AG04449 (cell line): ENCODE measurements around the gene ERFE.
"Not testable (repeated sequence)": the region's sequence is repeated elsewhere in the genome, so short reads cannot be mapped to it uniquely, and the experiment has no call there.

Source experiments
- CTCF ChIA-PET: fragments of 350-600 bp; formaldehyde crosslinking; extraction: SDS; loops from one replicate; lab custom pipeline; 2021; ENCODE audit warnings: antibody characterized with exemption; lab: Yijun Ruan, JAX
- POLR2A ChIA-PET: fragments of 400-600, 350-600 bp; formaldehyde crosslinking; extraction: SDS; loops from one replicate; lab custom pipeline; 2020; ENCODE audit warnings: antibody characterized with exemption, inconsistent platforms; lab: Yijun Ruan, JAX
- DNase-seq: peaks from one replicate; pipeline ENCODE4 v3.0.0-alpha.2; 2010; ENCODE audit warnings: low read depth, low spot score
- H3K4me3 ChIP-seq: 2 replicates; pipeline ENCODE4 v1.5.1; 2011; ENCODE audit warnings: low read depth, mild to moderate bottlenecking, control low read depth, low read length
- TF ChIP-seq, protein P1 (sequence below): IDR thresholded peaks from one replicate; pipeline ENCODE4 v1.5.1; 2011; ENCODE audit warnings: mild to moderate bottlenecking, moderate library complexity, low read length, control low read depth, inconsistent platforms; ENCODE audit not compliant: insufficient read depth; ENCODE audit errors: missing control alignments

Gene ERFE, protein sequence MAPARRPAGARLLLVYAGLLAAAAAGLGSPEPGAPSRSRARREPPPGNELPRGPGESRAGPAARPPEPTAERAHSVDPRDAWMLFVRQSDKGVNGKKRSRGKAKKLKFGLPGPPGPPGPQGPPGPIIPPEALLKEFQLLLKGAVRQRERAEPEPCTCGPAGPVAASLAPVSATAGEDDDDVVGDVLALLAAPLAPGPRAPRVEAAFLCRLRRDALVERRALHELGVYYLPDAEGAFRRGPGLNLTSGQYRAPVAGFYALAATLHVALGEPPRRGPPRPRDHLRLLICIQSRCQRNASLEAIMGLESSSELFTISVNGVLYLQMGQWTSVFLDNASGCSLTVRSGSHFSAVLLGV

DNA sequence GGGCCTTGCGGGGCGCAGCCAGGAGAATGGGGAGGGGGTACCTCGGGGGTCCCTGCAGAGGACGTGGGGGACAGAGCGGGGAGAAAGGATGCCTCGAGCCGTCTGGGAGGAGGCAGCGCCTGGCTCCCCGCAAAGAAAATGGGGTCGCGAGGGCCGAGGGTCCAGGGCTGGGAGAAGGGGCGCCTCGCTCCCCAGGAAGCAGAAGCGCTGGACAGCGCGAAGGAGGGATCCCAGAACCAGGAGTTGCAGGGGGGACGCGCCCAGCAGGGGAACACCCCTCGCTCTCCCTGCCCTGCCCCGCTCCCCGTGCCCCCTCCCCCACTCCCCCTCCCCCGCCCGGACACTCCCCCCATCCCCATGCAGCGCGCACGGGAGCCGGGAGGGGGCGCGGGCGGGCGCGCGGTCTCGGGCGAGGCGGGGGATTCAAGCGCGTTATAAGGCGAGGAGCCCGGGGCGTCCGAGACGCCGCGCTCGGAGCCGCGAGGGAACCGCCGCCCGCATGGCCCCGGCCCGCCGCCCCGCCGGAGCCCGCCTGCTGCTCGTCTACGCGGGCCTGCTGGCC is at the start of gene ERFE:
Gene ERFE, plus strand, starts transcription at position 462 of the 562 bp plus-strand sequence. Its CDS starts 38 bp downstream, at position 500.
- DNase-seq = no peak
- CTCF ChIA-PET = interaction anchor here (0.7 to 3.1 kb wide), 5 partner anchors 9 to 105 kb away, joined by 3 to 28 read pairs (median 4); no protein-coding TSS in a partner anchor
- POLR2A ChIA-PET = no interaction called here
- TF ChIP-seq, protein P1, sequence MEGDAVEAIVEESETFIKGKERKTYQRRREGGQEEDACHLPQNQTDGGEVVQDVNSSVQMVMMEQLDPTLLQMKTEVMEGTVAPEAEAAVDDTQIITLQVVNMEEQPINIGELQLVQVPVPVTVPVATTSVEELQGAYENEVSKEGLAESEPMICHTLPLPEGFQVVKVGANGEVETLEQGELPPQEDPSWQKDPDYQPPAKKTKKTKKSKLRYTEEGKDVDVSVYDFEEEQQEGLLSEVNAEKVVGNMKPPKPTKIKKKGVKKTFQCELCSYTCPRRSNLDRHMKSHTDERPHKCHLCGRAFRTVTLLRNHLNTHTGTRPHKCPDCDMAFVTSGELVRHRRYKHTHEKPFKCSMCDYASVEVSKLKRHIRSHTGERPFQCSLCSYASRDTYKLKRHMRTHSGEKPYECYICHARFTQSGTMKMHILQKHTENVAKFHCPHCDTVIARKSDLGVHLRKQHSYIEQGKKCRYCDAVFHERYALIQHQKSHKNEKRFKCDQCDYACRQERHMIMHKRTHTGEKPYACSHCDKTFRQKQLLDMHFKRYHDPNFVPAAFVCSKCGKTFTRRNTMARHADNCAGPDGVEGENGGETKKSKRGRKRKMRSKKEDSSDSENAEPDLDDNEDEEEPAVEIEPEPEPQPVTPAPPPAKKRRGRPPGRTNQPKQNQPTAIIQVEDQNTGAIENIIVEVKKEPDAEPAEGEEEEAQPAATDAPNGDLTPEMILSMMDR = peak; percentile 72
- peak within 1 kb of the TSS; percentile 43 for H3K4me3 ChIP-seq

DNA sequence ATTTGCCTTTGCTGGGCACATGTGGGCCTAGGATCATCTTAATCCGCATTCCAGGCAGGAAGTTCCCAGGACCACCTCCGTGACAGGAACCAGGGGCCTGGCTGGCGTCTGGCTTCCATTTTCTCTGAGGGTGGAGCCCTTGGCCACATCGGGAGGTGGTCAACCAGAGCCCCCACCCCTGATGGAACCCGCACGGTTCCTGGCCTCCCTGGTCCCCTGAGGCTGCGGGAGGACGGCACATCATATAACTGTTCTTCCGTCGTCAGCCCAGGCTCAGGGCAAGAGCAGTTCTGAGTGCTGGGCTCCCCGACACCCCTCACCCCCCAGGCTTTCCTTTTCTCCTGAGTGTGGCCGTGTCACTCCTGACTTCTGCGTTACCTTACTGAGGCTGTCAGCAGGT is 45.2 kb upstream of the ERFE start:
- CTCF ChIA-PET = no interaction called here
- no peak overlapping the region for H3K4me3 ChIP-seq
- TF ChIP-seq, protein P1 = no peak
- DNase-seq = no peak
- POLR2A ChIA-PET = no interaction called here

DNA sequence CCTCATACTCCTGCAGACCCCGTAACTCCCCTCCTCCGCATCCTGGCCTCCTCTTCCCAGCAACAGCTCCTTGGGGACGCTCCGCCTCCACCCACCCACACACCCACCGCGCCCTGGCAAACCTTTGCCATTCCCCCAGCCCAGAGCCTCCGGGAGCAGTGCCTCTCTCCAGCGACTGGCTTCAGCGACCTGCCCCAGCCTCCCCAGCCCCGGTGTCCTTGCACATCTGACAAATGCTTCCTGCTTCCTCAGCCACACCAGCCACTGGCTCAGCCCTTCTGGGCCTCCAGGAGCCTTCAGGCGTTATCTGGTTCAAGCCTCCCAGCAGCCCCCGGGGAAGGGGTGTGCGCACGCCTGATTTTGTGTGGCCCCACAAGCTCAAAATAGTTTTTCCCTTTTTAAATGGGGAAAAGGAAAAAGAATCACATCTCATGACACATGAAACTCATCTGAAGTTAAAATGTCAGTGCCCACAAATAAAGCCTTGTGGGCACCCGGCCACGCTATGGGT is 44.4 kb upstream of the ERFE start:
- TF ChIP-seq, protein P1 = no peak
- ChIA-PET CTCF (no interaction called here), POLR2A (no interaction called here)
- no peak overlapping the region for H3K4me3 ChIP-seq
- no peak for DNase-seq

DNA sequence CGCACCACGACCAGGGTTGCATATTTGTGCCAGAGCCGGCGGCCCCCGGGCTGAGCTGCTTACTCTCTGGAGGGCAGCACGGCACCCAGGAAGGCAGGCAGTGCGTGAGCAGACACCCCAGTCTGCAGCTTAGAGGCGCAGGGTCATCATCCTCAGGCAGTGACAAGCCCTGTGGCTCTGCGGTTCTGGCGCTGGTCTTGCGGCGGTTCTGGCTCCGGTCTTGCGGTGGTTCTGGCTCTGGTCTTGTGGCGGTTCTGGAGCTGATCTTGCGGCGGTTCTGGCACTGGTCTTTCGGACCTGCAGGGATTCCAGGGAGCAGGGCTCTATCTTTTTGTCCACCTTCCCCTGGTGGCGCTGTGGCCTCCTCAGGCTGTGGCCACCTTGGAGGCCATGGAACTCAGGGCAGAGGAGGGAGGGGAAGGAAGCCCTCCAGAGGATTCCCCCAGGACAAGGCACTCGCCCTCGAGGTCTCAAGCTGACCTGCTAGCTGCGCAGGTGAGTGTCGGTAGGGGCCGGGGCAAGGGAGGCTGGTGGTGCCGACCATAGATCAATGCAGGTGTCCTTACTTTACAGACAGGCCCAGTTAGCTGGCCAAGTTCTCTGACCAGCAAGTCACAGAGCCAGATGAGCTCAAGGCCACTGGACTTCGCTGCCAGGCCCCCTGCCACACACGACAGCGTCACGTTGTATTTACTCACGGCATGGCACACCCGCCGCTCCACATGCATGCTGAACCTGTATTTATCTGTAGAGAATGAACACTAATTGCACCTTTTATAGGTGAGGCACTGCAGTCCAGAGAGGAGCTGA is 43.7 kb upstream of the ERFE start:
- ChIA-PET POLR2A (no interaction called here), CTCF (no interaction called here)
- no peak for DNase-seq

DNA sequence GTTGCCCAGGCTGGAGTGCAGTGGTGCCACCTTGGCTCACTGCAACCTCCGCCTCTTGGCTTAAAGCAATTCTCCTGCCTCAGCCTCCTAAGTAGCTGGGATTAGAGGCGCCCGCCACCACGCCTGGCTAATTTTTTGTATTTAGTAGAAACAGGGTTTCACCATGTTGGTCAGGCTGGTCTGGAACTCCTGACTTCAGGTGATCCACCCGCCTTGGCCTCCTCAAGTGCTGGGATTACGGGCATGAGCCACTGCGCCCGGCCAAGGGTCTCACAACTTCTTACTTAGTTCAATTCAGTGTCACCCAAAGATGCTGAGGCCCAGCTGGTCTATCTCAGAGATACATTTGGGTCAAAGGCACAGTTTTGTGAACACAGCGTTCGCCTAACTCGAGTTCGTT is 43.1 kb upstream of the ERFE start:
- CTCF ChIA-PET, POLR2A ChIA-PET, H3K4me3 ChIP-seq, DNase-seq: not testable (repeated sequence)

More for the DNA sequence above, 43.7 kb upstream of the ERFE start:
- no peak overlapping the region for H3K4me3 ChIP-seq
- TF ChIP-seq, protein P1 = no peak

DNA sequence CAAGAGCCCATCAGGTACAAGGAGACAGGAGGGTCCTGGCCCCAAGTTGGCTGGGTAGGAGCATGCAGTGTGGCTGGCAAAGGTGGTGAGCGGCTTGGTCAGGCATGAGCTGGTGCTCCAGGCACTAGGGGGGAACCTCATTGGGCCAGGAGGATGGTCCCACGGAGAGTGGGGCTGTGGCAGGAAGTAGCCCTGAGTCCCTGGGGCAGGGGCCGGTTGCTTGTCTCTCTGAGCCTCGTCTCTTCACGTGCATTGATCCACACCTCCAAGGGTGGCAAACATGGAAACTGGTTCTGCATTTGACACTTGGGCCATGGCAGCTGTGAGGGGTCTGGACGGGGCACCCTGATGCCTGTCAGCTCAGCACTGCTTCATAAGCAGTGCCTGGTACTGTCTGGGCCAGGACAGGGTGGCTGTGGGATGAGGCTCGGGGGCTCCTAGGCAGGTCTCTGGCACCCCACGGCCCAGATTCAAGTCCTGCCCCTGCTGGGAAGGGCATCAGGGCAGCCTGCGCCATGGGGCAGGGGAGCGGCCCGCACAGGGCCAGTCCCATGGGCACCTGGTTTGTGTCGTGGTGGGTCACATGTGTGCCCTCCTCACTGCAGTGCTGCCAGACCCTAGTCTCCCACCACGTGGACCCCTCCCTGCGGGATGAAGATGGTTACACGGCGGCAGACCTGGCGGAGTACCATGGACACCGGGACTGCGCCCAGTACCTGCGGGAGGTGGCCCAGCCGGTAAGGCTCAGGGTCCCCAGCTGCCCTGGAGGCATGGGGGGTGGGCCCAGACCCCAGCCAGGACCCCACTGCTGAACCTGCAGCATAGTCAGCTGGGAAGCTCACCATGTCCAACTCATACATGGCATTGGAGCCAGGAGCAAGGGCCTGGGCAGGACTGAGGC is 42.2 kb upstream of the ERFE start:
- POLR2A ChIA-PET = no interaction called here
- TF ChIP-seq, protein P1 = no peak
- CTCF ChIA-PET = no interaction called here
- DNase-seq = no peak
- no peak overlapping the region for H3K4me3 ChIP-seq
